DMS153 treated with DMSO at 0.1 percent for 48 hours (cell line): ENCODE results near the gene CTNND2.
A peak's percentile ranks its signal among the peaks of the same experiment; 100 is the strongest.

ENCODE experiments used
- DNase-seq: peaks from one replicate; lab custom pipeline; 2025; ENCODE audit not compliant: unreplicated experiment; lab: John Stamatoyannopoulos, UW

The CTNND2 gene

DNA sequence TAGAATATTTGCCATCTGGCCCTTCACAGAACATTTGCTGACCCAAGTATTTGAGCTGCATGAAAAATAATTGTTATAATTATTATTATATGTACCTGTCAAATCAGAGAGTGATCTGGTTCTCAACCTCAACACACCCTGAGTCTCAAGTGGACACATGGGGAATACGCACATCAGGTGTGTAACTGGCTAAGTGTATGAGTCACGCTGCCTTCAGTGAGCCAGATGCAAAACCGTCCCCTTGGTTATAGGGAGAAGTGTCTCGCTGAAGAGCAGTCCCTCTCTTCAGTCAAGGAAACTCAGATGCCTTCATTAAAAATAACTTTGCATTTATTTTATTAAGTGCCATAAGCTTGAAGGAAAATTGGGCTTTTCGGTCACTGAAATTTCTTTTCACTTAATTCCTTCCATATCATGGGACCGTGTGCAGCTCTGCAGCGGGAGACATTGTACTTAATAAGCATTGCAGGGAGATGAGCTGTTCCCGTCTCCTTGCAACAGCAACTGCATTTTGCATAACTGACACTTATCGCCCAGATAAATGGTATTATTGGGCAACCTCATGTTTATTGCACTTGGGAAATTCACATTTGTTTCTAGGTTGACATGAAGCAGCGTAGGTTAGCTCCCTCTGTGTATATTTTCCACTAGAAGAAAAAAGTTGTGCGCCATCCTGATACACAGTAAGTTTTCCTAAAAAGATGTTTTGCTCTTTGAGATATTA is 630.9 kb downstream of the CTNND2 start:
- no peak for DNase-seq

DNA sequence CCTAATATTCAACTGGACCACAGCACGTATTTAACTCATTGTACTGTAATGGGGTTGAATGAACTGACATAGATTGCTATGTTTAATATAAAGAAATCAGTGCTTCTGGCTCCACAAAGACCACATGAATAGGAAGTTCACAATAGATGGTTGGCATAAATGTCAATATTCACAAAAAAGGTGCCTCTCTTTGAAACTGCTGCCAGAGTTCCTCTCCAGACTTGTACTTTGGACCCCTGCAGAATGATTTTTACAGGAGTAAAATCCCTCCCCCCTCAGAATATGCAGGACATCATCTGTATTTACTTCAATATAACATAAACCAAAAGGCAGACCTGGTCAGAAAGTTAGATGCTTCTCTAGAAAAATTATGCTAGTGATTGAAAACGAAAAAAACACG is 634.7 kb downstream of the CTNND2 start:
- DNase-seq = no peak

DNA sequence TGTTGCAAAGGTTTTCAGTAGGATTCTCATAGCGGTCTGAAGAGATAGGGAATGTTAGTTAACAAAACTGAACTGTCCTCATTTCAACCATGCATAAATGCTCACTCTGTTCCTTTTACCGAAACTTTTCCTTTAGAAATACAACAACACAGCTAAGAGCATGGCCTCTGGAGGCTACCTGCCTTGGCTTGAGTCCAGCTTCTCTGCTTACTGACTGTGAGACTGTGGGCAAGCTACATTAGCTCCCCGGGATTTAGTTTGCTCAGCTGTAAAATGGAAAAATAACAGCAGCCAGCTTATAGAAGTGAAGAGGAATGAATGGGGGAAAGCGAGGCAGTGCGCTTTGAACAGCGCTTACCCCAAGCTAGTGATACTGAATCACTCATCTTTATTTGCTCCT is 635.4 kb downstream of the CTNND2 start:
- DNase-seq = peak; percentile 5

GRCh38 chr5:11266331-11266730 is 637.9 kb downstream of the CTNND2 start:
- no peak for DNase-seq

DNA sequence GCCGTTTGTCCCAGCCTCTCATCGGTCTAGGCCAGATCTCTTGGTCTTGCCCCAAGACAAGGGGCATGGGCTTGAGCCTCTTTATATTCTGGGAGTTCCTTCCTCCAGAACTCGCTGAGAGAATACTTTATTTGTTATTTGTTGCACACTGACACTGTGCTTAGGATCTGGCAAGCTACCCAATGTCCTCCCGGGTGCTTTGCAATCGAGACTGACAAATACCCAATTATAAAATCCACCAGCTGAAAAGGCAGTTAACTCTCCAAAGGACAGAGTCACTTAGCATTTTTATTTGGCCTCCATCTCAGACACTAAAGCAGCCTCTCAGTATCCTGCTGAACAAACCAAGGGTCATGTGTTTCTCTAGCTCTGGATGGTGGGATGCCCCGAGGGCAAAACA is 643.0 kb downstream of the CTNND2 start:
- DNase-seq = no peak

DNA sequence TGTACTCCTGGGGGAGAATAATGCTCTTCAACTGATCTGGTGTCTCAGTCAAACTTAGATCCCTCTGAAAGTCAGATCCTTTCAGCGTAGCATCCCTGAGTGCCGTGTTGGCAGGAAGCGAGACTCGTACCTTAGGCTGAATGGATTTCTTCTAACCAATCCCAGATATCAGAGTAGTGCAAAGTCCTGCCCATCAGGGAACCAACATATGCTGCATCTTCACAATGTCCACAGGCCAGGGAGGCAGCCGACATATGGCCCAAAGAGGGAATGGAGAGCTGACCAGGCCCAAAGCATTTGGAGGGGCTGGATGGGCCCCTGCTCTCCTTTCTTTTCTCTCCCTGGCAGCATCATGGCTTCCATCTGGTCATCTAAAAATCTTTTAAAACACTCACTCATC is 646.2 kb downstream of the CTNND2 start:
- DNase-seq = no peak

GRCh38 chr5:11252523-11252922 is 651.7 kb downstream of the CTNND2 start:
- no peak for DNase-seq

- DNase-seq = no peak
These were observed 652.2 kb downstream of the CTNND2 start for GRCh38 chr5:11252075-11252474.

- no peak for DNase-seq
These were observed 653.0 kb downstream of the CTNND2 start for GRCh38 chr5:11251247-11251646.

GRCh38 chr5:11248966-11249365 is 655.3 kb downstream of the CTNND2 start:
- DNase-seq = no peak

DNA sequence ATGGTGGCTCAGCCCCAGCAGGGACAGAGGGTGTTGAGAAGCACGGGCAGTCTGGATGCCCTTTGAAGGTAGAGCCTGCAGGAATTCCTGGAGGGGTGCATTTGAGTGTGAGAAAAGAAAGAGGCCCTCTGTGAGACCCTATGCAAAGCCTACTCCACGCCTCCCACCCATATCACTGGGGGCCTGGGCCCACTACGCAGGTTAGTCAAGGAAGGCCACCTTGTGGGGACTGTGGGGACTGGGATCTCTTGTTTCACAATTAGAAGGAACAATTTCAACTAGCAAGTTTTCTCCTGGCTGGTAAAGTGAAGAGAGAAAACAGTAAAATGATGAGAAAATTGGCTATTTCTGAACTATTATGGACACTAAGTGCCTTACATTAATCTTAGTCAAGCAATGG is 657.0 kb downstream of the CTNND2 start:
- DNase-seq = no peak

DNA sequence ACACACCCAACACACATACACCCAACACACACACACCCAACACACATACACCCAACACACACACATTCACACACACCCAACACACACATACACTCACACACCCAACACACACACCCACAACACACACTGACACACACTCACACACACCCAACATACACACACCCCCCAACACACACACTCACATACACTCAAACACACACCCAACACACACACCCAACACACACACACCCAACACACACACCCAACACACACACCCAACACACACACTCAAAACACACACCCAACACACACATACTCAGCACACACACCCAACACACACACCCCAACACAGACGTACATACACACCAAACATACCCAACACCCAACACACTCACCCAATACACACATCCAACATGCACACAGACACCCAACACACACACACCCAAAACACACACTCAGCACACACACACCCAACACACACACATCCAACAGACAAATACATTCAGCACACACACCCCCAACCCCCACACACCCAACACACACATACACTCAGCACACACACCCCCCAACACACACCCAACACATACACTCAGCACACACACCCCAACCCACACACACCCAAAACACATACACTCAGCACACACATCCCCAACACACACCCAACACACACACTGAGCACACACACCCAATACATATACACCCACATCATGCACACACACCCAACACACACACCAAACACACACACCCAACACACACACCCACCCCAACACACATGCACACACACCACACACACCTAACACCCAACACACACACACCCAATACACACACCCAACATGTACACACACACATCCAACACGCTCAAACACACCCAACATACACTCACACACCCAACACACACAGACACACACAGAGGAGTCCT is 663.7 kb downstream of the CTNND2 start:
- DNase-seq = no peak

DNA sequence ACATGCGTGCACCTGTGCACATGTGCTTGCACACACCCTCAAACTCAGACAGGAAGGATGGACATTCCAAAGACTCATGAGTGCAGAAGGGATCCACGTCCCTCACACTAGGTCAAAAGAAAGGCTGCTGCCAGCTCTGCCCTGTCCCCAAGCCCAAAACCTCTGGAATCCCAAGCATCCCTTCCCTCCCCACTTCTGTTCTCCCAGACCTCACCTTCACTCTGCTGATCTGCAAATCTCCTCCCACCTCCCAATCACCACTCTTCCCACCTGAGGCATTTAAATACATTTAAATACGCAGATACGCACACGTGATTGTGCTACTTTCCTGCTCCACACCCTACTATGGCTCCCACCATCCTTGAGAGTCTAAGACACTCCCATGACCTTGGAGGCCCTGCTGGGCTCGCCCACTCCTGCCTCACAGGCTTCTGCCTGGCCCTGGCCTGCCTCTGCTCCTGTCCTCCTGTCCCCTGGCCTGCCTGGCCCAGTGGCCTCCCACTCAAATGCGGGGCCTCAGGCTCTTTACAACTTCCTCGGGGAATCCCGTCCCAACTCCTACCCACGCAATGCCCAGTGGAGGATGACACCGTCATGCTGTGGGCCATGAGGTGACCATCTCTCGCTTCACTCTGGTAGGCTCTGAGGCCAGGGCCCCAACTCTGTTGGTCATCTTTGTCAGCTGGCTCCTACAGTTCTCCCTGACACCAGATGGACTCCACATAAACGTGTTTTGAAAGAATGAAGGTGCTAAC is 664.8 kb downstream of the CTNND2 start:
- DNase-seq = no peak

- DNase-seq = no peak
These were observed 669.7 kb downstream of the CTNND2 start for GRCh38 chr5:11234501-11234911.

- no peak for DNase-seq
These were observed 673.4 kb downstream of the CTNND2 start for GRCh38 chr5:11230890-11231289.

DNA sequence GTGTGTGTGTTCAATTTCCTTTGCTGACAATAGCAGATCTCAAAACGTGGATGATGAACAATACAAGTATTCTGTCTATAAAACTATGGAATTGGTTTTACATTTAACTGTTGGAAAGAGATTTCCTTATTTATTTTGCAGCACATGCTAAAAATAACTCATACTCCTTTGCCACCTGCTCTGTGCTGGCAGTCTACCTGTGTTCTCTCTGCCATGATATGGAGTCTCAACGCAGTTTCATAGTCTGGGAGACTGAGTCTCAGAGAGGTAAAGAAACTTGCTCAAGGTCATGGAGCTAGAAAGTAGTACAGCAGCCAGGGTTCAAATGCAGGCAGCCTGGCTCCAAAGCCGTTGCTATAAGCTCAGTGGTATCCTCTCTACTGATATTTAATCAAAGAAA is 677.2 kb downstream of the CTNND2 start:
- no peak for DNase-seq

DNA sequence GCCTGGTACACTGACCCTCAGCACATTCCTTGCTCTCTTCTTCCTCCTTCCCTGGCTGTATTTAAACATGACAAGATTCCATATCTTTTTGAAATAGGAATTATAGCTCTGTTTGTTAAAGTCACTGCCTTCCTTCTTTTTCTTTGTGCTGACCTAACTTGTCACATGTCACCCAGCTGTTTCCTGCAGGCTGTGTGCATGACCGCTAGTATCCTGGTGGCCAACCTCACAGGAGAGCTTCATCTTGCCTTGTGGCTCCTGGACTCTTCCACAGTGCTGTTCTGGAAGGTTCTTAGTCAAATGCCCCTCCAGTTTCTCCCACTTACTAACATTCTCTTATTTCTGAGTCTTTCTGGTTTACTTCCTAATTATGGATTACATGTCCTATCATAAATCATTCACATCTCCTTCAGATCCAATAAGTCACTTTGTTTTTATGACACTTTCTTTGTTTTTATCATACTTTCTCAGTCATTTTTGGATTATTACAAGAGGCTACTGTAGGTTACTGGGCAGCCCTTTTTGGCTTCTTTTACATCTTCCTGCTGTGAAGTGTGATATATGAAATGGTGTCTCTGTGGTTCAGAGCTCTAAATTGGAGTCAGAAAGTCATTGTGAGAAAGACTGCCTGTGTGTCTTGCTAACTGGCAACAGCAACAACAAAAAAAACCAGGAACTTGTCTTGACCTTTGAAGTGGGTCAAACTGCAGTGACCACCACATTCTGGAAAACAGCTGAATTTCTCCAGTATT is 679.6 kb downstream of the CTNND2 start:
- DNase-seq = no peak

- DNase-seq = no peak
These were observed 682.1 kb downstream of the CTNND2 start for GRCh38 chr5:11222169-11222568.

- no peak for DNase-seq
These were observed 689.2 kb downstream of the CTNND2 start for GRCh38 chr5:11214864-11215644.

DNA sequence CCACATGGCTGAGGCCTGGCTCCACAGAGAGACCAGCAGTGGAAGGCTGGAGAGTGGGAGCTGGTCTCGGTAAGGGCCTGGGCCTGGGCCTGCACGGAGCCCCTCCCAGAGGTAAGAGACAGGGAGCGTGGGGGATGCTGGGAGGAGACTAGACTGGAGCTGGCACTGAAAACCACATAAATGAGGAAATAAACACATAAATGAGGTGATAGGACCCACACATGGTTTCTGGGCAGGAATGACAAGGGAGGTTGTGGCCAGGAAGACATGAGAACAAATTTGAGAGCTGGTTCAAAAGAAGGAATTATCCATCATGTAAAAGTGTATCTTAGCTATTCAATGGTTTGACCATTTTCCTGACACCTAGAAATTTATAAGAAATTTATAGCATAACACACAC is 691.5 kb downstream of the CTNND2 start:
- DNase-seq = no peak
